Measurements from ENCODE around the gene MGAT5.

- TF ChIP-seq CTCF (IDR thresholded peaks at IDR 0.05; ENCODE audit: low read depth, low read length) = no peak
- TF ChIP-seq POLR2A (IDR thresholded peaks at IDR 0.05; ENCODE audit: extremely low read depth, insufficient read length) = no peak
Observed at GRCh38 chr2:134282629-134283400, 28.9 kb downstream of the MGAT5 start.

Data from NB4 (cell line).